A549 (cell line): ENCODE data around the gene TRDN.

ENCODE experiments used
- CTCF ChIP-seq: fragments of >200 bp; sonication (Bioruptor Twin); formaldehyde crosslinking; IDR thresholded peaks from 3 replicates; pipeline ENCODE4 v1.5.1; 2016
- EP300 ChIP-seq, 2 experiments: fragments of >200 bp; sonication (Bioruptor Twin); formaldehyde crosslinking; IDR thresholded peaks; 2 replicates in 1 of 2; 3 replicates in 1 of 2; pipeline ENCODE4 v1.6.1; 2016 to 2017
- MAX ChIP-seq: IDR thresholded peaks from 2 replicates; pipeline ENCODE4 v1.6.1; 2012
- POLR2A ChIP-seq: IDR thresholded peaks from 2 replicates; pipeline ENCODE4 v1.6.1; 2012; ENCODE audit warnings: mild to moderate bottlenecking, low read length

GRCh38 chr6:123215211-123215610 is 421.5 kb downstream of the TRDN start:
- TF ChIP-seq EP300 (IDR thresholded peaks at IDR 0.05) (no peak), CTCF (no peak), POLR2A (no peak), MAX (no peak)
